Epithelial cell of proximal tubule (primary cell): Measurements from ENCODE around the gene DYNLT2B. TPM values are rescaled to one million over a fixed set of nuclear protein-coding genes. Genes with fewer than 3 reads are reported as not detected.

Experiments
- DNase-seq: peaks from one replicate; pipeline ENCODE4 v3.0.0-alpha.2; 2011; ENCODE audit warnings: low read depth
- H3K4me3 ChIP-seq: 2 replicates; pipeline ENCODE4 v1.5.1; 2011; ENCODE audit warnings: low read depth, mild to moderate bottlenecking, low read length
- total RNA-seq: library from RNA; depleted of rRNA; stranded (reverse); fragments of >200 nt; gene quantifications from 2 replicates; pipeline ENCODE4 v1.2.3, GENCODE V29; 2015
- TF ChIP-seq, protein P1 (sequence below): conservative IDR thresholded peaks from 2 replicates; pipeline ENCODE4 v1.5.1; 2012; ENCODE audit warnings: low read depth, mild to moderate bottlenecking, low read length

Gene DYNLT2B
- total RNA-seq, 1 donor from 2014 or later, result 33.2 TPM

DNA sequence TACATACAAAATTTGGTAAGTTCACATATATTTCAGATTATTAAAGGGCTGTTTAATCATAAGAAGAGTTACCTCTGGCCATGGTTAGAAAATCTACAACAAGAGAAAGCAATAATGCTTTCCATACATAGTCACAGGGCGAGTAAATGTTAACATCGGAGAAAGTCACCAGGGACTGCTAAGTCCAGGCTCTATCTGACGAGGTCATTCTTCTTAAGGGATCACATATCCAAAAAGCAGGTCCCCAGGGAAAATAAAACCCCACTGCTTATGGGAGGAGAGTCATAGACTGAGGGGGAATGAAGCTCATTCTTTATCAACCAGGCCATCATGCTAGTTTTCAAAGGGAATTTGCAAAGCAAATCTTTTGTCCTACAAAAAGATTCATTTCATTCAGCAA is 33.6 kb downstream of the DYNLT2B start:
- DNase-seq, result no peak
- TF ChIP-seq, protein P1, sequence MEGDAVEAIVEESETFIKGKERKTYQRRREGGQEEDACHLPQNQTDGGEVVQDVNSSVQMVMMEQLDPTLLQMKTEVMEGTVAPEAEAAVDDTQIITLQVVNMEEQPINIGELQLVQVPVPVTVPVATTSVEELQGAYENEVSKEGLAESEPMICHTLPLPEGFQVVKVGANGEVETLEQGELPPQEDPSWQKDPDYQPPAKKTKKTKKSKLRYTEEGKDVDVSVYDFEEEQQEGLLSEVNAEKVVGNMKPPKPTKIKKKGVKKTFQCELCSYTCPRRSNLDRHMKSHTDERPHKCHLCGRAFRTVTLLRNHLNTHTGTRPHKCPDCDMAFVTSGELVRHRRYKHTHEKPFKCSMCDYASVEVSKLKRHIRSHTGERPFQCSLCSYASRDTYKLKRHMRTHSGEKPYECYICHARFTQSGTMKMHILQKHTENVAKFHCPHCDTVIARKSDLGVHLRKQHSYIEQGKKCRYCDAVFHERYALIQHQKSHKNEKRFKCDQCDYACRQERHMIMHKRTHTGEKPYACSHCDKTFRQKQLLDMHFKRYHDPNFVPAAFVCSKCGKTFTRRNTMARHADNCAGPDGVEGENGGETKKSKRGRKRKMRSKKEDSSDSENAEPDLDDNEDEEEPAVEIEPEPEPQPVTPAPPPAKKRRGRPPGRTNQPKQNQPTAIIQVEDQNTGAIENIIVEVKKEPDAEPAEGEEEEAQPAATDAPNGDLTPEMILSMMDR, result no peak
- no peak overlapping the region for H3K4me3 ChIP-seq

DNA sequence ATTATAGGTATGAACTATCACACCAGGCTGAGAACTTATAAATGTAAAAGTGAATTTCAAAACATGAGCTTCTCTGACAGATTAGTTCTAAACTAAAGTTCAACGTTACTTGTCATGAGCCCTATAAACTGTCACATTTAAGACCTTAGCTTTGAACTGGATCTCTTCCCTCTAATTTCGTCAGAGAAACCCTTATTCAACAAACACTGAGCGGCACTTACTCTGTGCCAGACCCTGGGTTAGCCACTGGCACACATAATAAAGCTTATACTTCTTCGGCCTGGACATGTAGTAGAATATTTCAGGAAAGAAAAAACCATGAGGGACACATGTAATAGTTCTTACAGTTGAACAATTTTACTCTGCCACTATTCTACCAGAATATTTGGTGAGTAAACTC is 36.1 kb downstream of the DYNLT2B start:
- no peak overlapping the region for H3K4me3 ChIP-seq
- TF ChIP-seq, protein P1, result no peak
- no peak for DNase-seq

DNA sequence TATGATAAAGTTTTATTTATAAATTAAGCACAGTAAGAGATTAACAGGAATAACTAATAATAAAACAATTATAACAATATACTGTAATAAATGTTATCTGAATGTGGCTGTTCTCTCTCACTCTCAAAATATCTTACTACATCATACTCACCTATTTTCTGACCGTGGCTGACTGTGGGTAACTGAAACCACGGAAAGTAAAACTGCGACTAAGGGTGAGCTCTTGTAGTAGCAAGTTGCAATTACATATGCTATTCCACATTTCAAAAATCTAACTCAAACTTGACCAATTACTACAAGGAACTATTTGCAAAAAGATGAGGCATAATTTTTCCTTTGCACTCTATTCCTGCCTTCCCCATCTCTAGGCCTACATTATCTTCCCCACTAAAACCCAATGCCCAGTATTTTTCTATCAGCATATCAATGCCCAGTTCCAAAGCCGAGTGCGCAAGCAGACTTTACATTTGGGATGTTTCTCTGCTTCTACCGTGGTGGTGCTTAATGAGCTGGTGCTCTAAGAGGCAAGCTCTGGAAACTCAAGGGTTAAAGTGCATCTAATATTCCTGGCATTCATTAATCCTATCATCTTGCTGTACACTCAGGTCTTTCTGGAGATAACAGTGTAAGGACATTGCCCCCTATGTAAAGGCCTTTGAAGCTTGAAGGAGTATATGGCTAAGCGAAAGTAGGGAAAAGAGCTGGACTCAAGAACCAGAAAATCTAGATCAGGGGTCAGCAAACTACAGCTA is 37.2 kb downstream of the DYNLT2B start:
- no peak overlapping the region for H3K4me3 ChIP-seq
- TF ChIP-seq, protein P1, result no peak
- no peak for DNase-seq

DNA sequence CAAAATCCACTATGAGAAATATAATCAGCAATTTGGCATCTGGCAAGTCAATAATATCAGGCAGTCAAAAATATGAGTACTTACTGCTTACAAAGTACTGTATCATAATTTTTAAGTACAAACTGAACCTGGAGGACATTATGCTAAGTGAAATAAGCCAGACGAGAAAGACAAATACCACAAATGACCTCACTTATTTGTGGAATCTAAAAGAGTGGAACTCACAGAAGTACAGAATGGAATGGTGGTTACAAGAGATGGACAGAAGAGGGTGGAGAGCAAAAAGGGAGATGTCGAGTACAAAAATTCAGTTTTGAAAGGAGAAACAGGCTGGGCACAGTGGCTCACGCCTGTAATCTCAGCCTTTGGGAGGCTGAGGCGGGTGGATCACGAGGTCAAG is 42.9 kb downstream of the DYNLT2B start:
- TF ChIP-seq, protein P1, result no peak
- no peak for DNase-seq

DNA sequence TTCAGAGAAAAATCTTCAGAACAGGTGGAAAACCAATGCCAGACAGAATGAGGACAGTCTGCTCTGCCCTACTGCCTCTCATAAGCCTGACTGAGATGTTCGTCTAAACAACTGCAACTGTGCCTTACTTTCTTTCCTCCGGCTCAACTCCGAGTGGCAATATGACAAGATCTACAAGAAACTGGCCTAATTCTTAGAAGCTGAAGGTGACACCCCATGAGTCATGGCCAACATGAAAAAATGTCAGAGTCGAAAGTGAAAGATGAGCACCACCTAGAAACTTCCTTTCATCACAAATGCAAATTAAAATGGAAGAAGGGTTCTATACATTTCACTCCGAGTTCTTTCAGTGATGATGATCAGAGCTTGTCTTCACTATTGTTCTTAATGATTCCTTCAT is 43.5 kb downstream of the DYNLT2B start:
- no peak for DNase-seq
- H3K4me3 ChIP-seq, result no peak overlapping the region
- TF ChIP-seq, protein P1, result no peak

More for the DNA sequence above, 42.9 kb downstream of the DYNLT2B start:
- H3K4me3 ChIP-seq, result no peak overlapping the region

DNA sequence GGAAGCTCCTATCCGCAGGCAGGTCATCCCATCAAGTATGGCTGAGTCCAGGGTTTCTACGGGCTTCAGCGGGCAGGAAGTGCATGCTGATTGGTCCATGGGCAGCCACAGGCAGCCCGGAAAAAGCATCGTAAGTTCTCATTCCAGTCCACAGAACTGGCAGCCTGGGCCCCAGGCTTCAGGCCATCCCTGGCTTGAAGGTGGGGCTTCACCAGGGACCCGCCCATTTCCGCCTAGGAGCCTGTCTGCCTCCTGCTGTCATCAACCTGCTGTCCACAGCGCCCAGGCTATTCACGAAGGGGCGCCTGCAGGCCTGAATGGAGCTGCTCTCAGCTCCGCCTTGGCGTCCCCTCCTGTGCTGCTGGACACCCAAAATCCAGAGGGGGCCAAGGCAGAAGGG is 44.4 kb downstream of the DYNLT2B start:
- no peak overlapping the region for H3K4me3 ChIP-seq
- TF ChIP-seq, protein P1, result no peak
- no peak for DNase-seq

DNA sequence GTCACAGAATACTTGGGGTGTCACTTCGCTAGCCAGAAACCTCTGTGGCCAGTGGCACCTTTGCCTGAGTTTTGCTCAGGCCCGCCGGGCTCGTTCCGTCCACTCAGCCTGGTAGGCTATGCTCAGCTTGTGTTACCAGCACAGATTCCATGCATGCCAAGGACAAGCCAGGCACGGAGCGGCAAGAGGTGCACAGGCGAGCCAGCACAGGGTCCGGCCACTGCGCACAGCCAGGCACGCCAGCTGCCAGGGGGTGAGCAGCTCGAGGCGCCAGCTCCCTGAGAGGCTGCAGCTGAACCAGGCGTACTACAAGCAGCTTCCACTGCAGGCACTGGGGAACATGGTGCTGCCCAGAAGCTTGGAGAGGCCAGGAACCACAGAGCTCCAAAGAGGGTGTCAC is 45.2 kb downstream of the DYNLT2B start:
- TF ChIP-seq, protein P1, result no peak
- H3K4me3 ChIP-seq, result no peak overlapping the region
- DNase-seq, result no peak
